GM12878 (cell line): Measurements from ENCODE around the gene BSND. TPM values are rescaled to one million over a fixed set of nuclear protein-coding genes. Genes with fewer than 3 reads are reported as not detected.

Source experiments
- ATAC-seq: fragments of 200-7000 bp; cut with Tn5 transposase; 3 replicates; pipeline ENCODE4 v1.9.1; 2020; ENCODE audit warnings: mild to moderate bottlenecking, moderate library complexity
- BruUV-seq: library from RNA; stranded (reverse); fragments of 400-500 nt; replicated peaks from 2 replicates; lab custom pipeline; 2021; lab: Mats Ljungman, UMichigan
- CTCF ChIA-PET: fragments of 300-600 bp; sonication (Branson Sonifier 250); formaldehyde crosslinking; extraction: SDS; loops from one replicate; lab custom pipeline; 2021; ENCODE audit warnings: inconsistent platforms; lab: Yijun Ruan, JAX
- POLR2A ChIA-PET: fragments of 350-600 bp; formaldehyde crosslinking; extraction: SDS; loops from one replicate; lab custom pipeline; 2021; ENCODE audit warnings: inconsistent platforms; lab: Charles Lee
- RAD21 ChIA-PET: fragments of 300-600 bp; sonication (Branson Sonifier 250); formaldehyde crosslinking; loops from one replicate; lab custom pipeline; 2023; ENCODE audit warnings: antibody characterized with exemption; ENCODE audit not compliant: unreplicated experiment; lab: Charles Lee
- SMC1A ChIA-PET: fragments of 300-600 bp; sonication (Branson Sonifier 250); formaldehyde crosslinking; loops from one replicate; lab custom pipeline; 2023; ENCODE audit not compliant: unreplicated experiment, uncharacterized antibody; lab: Charles Lee
- DNase-seq: peaks from one replicate; pipeline ENCODE4 v3.0.0-alpha.2; 2011; ENCODE audit warnings: low read depth, low spot score
- FAIRE-seq: peaks from 3 replicates; lab custom pipeline; 2011; peaks lifted over from hg19 to GRCh38; lab: Jason Lieb, UNC
- H2AFZ ChIP-seq: 2 replicates; pipeline ENCODE4 v1.6.0; 2011; ENCODE audit warnings: low read depth, low read length, control low read depth; ENCODE audit not compliant: control insufficient read depth
- H3K27ac ChIP-seq: 2 replicates; pipeline ENCODE4 v1.5.1; 2011; ENCODE audit warnings: control low read depth; ENCODE audit not compliant: control insufficient read depth, insufficient read depth
- H3K27me3 ChIP-seq, 2 experiments: replicated peaks in 1 of 2; 2 replicates each; pipeline versions ENCODE4 v1.6.0 to v1.6.1; 2011; ENCODE audit warnings: low read length in 1 of 2; ENCODE audit not compliant: control insufficient read depth in 2 of 2, insufficient read depth in 2 of 2
- H3K36me3 ChIP-seq, 2 experiments: 2 replicates each; pipeline ENCODE4 v1.5.1; 2011; ENCODE audit warnings: low read length in 1 of 2; ENCODE audit not compliant: control insufficient read depth in 2 of 2, insufficient read depth in 2 of 2
- H3K4me1 ChIP-seq: 2 replicates; pipeline ENCODE4 v1.6.1; 2011; ENCODE audit warnings: mild to moderate bottlenecking, low read length, moderate library complexity, mixed read lengths; ENCODE audit not compliant: control insufficient read depth, insufficient read depth
- H3K4me2 ChIP-seq: 2 replicates; pipeline ENCODE4 v1.6.0; 2011; ENCODE audit warnings: control low read depth; ENCODE audit not compliant: control insufficient read depth, insufficient read depth
- H3K4me3 ChIP-seq: fragments of 200-600 bp; sonication (generic); 2 replicates; pipeline ENCODE4 v1.5.1; 2016
- H3K79me2 ChIP-seq: 2 replicates; pipeline ENCODE4 v1.6.0; 2011; ENCODE audit warnings: low read length; ENCODE audit not compliant: control insufficient read depth, insufficient read depth
- H3K9ac ChIP-seq: 2 replicates; pipeline ENCODE4 v1.8.0; 2011; ENCODE audit warnings: low read length, control low read depth, mixed read lengths; ENCODE audit not compliant: control insufficient read depth, insufficient read depth
- H3K9me3 ChIP-seq: replicated peaks from 3 replicates; pipeline ENCODE4 v1.5.1; 2011; ENCODE audit warnings: mild to moderate bottlenecking, low read length; ENCODE audit not compliant: control insufficient read depth, insufficient read depth
- H4K20me1 ChIP-seq: 2 replicates; pipeline ENCODE4 v1.6.0; 2011; ENCODE audit not compliant: control insufficient read depth, insufficient read depth
- BCL3 ChIP-seq: IDR thresholded peaks from 2 replicates; pipeline ENCODE4 v1.6.1; 2011; ENCODE audit warnings: borderline replicate concordance, low read depth, mild to moderate bottlenecking, moderate library complexity, low read length; ENCODE audit not compliant: insufficient read depth, poor library complexity, severe bottlenecking
- BHLHE40 ChIP-seq, 2 experiments: fragments of 450-650 bp in 1 of 2; IDR thresholded peaks; 2 replicates each; pipeline ENCODE4 v1.6.1; 2011 to 2017; ENCODE audit warnings: low read depth in 2 of 2, borderline replicate concordance in 1 of 2, improper control_type of control experiment in 1 of 2, low read length in 1 of 2, mild to moderate bottlenecking in 1 of 2
- E2F8 ChIP-seq: fragments of 450-650 bp; IDR thresholded peaks from 2 replicates; pipeline ENCODE4 v1.6.1; 2018; ENCODE audit warnings: mild to moderate bottlenecking, low read depth, moderate library complexity; ENCODE audit not compliant: partially characterized antibody
- ESRRA ChIP-seq: IDR thresholded peaks from 2 replicates; pipeline ENCODE4 v1.6.1; 2012; ENCODE audit warnings: mild to moderate bottlenecking, low read length, improper control_type of control experiment
- MEF2B ChIP-seq: fragments of 450-650 bp; IDR thresholded peaks from 2 replicates; pipeline ENCODE4 v1.6.1; 2018; ENCODE audit warnings: mild to moderate bottlenecking, moderate library complexity; ENCODE audit not compliant: partially characterized antibody, poor library complexity, severe bottlenecking
- STAT3 ChIP-seq: IDR thresholded peaks from 2 replicates; pipeline ENCODE4 v1.6.1; 2011; ENCODE audit warnings: low read depth, low read length, improper control_type of control experiment
- ZNF384 ChIP-seq: IDR thresholded peaks from 2 replicates; pipeline ENCODE4 v1.6.1; 2012; ENCODE audit warnings: low read depth, mild to moderate bottlenecking, low read length, improper control_type of control experiment, borderline replicate concordance
- WGBS: methylation state at CpG from one replicate; pipeline ENCODE4 v1.1.6; 2016; ENCODE audit warnings: low lambda C conversion rate; ENCODE audit not compliant: insufficient replicate concordance, insufficient coverage; ENCODE audit errors: missing lambda C conversion rate; 5-methylcytosine and 5-hydroxymethylcytosine counted together
- in situ Hi-C: fragments of 300-500 bp; cut with MboI; formaldehyde crosslinking; loops from 9 replicates; pipeline ENCODE4 v1.14.3; 2018; ENCODE audit warnings: mixed read lengths
- intact Hi-C: fragments of 100-400 bp; cut with micrococcal nuclease; formaldehyde crosslinking; loops from one replicate; pipeline ENCODE4 v1.14.2; 2022; ENCODE audit not compliant: unreplicated experiment
- polyA plus RNA-seq, 11 experiments: library from polyadenylated mRNA; depleted of rRNA in 4 of 11; unstranded in 6 of 11; stranded (reverse) in 5 of 11; fragments of >200 nt; fragmentation: Nextera tagmentation in 4 of 11; fragmentation: Illumina TruSeq in 1 of 11; extraction: Ambion mirVana in 4 of 11; extraction: Trizol in 1 of 11; gene quantifications; 1 replicate in 1 of 11; 2 replicates in 10 of 11; pipeline versions ENCODE4 v1.2.1 to v1.2.3, GENCODE V29; 2011 to 2016; ENCODE audit warnings: inconsistent platforms in 2 of 11, missing spikeins in 2 of 11, low read depth in 1 of 11
- total RNA-seq, 4 experiments: library from RNA; depleted of rRNA in 3 of 4; stranded (reverse); fragments of >200 nt in 3 of 4; fragmentation: Illumina TruSeq in 1 of 4; extraction: Trizol in 1 of 4; gene quantifications; 2 replicates each; pipeline versions ENCODE4 v1.2.1 to v1.2.3, GENCODE V29; 2013 to 2021

Gene BSND
- total and polyA plus RNA-seq, 10 of the 15 experiments (the other 5 are each of a cell fraction or from before 2014, with no cell fraction given), result not detected

GRCh38 chr1:54986025-54986424, 12.7 kb upstream of the BSND start (continued):
- TF ChIP-seq STAT3, result no peak
- no peak for TF ChIP-seq BCL3
- TF ChIP-seq BHLHE40 (IDR thresholded peaks at IDR 0.05; ENCODE audit: borderline replicate concordance in 1 of 2, low read depth in 2 of 2, low read length in 1 of 2), result no peak
- no peak for TF ChIP-seq MEF2B
- TF ChIP-seq E2F8, result no peak
- TF ChIP-seq, all 136 proteins: peak for 0

GRCh38 chr1:54986533-54986932, 12.2 kb upstream of the BSND start:
- Histone ChIP-seq H3K9me3 (no peaks in the 10 kb centered on the region), H3K79me2 (no peaks in the 10 kb centered on the region), H3K4me3 (no peak overlapping the region), H3K9ac (no peak overlapping the region), H3K36me3 (no peaks in the 10 kb centered on the region), H3K27ac (no peak overlapping the region), H3K27me3 (peaks cover 0 to 2% of the 10 kb centered on the region in 2 experiments; a peak in 3 of 4 replicates), H3K4me2 (no peak overlapping the region), H3K4me1 (no peaks in the 10 kb centered on the region), H2AFZ (no peak overlapping the region), H4K20me1 (no peaks in the 10 kb centered on the region)
- in situ Hi-C loops (no loop called here), intact Hi-C loops (no loop called here)
- no TSS peak for BruUV-seq
- FAIRE-seq (no peak), ATAC-seq (no peak), DNase-seq (no peak)
- 36% methylated on average over 3 of the region's 3 CpGs for WGBS
- TF ChIP-seq ZNF384, result no peak
- TF ChIP-seq ESRRA, result no peak
- ChIA-PET RAD21 (interaction anchor here (1.1 kb wide), 1 partner anchor 41 kb away, joined by 3 read pairs; no protein-coding TSS in a partner anchor), CTCF (interaction anchor here (19.5 kb wide), 1 partner anchor 38 kb away, joined by 436 read pairs; no protein-coding TSS in a partner anchor), SMC1A (interaction anchor here (0.8 to 1.4 kb wide), 2 partner anchors 41 to 48 kb away, joined by 3 to 6 read pairs; no protein-coding TSS in a partner anchor), POLR2A (no interaction called here)
